ENCODE results near the gene ZDHHC14. TPM values are rescaled to one million over a fixed set of nuclear protein-coding genes. Genes with fewer than 3 reads are reported as not detected.

Gene ZDHHC14
- total and polyA plus RNA-seq, 2 experiments from 2014 or later: 3.0 to 7.4 TPM

DNA sequence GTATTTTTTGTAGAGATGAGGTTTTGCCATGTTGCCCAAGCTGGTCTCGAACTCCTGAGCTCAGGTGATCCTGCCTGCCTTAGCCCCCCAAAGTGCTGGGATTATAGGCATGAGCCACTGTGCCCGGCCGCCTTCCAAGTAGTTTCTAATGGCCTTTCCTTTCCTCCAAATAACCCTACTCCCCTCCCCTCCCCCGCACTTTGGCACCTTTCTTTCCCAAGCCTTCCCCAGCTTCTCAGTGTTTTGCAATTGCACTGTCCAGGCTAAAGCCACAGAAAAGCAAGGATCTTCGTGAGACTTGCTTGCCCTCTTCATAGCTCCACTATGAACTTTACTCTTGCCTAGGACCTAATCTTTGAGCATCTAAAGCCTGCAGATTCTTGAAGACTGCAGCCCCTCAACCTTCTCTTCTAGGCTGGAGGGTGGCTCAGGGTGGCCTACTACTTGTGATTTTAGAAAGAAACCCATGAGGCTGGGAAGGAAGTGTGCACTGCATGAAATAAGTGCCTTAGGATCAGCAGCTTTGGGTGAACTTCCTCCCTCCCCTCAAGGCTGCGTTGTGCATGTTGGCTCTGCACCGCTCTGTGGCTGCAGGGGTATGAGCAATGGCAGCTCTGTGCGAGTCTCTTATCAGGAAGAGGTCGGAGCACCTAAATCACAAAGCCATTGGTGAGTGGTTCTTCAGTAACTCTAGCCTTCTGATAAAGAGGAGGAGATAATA lies 289.6 kb downstream of the ZDHHC14 start (continued):
- TF ChIP-seq, protein P1, sequence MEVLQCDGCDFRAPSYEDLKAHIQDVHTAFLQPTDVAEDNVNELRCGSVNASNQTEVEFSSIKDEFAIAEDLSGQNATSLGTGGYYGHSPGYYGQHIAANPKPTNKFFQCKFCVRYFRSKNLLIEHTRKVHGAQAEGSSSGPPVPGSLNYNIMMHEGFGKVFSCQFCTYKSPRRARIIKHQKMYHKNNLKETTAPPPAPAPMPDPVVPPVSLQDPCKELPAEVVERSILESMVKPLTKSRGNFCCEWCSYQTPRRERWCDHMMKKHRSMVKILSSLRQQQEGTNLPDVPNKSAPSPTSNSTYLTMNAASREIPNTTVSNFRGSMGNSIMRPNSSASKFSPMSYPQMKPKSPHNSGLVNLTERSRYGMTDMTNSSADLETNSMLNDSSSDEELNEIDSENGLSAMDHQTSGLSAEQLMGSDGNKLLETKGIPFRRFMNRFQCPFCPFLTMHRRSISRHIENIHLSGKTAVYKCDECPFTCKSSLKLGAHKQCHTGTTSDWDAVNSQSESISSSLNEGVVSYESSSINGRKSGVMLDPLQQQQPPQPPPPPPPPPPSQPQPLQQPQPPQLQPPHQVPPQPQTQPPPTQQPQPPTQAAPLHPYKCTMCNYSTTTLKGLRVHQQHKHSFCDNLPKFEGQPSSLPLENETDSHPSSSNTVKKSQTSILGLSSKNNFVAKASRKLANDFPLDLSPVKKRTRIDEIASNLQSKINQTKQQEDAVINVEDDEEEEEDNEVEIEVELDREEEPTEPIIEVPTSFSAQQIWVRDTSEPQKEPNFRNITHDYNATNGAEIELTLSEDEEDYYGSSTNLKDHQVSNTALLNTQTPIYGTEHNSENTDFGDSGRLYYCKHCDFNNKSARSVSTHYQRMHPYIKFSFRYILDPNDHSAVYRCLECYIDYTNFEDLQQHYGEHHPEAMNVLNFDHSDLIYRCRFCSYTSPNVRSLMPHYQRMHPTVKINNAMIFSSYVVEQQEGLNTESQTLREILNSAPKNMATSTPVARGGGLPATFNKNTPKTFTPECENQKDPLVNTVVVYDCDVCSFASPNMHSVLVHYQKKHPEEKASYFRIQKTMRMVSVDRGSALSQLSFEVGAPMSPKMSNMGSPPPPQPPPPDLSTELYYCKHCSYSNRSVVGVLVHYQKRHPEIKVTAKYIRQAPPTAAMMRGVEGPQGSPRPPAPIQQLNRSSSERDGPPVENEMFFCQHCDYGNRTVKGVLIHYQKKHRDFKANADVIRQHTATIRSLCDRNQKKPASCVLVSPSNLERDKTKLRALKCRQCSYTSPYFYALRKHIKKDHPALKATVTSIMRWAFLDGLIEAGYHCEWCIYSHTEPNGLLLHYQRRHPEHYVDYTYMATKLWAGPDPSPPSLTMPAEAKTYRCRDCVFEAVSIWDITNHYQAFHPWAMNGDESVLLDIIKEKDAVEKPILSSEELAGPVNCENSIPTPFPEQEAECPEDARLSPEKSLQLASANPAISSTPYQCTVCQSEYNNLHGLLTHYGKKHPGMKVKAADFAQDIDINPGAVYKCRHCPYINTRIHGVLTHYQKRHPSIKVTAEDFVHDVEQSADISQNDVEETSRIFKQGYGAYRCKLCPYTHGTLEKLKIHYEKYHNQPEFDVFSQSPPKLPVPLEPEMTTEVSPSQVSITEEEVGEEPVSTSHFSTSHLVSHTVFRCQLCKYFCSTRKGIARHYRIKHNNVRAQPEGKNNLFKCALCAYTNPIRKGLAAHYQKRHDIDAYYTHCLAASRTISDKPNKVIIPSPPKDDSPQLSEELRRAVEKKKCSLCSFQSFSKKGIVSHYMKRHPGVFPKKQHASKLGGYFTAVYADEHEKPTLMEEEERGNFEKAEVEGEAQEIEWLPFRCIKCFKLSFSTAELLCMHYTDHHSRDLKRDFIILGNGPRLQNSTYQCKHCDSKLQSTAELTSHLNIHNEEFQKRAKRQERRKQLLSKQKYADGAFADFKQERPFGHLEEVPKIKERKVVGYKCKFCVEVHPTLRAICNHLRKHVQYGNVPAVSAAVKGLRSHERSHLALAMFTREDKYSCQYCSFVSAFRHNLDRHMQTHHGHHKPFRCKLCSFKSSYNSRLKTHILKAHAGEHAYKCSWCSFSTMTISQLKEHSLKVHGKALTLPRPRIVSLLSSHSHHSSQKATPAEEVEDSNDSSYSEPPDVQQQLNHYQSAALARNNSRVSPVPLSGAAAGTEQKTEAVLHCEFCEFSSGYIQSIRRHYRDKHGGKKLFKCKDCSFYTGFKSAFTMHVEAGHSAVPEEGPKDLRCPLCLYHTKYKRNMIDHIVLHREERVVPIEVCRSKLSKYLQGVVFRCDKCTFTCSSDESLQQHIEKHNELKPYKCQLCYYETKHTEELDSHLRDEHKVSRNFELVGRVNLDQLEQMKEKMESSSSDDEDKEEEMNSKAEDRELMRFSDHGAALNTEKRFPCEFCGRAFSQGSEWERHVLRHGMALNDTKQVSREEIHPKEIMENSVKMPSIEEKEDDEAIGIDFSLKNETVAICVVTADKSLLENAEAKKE (CRISPR knock-in tag; IDR thresholded peaks at IDR 0.05): no peak
- TF ChIP-seq, protein P2, sequence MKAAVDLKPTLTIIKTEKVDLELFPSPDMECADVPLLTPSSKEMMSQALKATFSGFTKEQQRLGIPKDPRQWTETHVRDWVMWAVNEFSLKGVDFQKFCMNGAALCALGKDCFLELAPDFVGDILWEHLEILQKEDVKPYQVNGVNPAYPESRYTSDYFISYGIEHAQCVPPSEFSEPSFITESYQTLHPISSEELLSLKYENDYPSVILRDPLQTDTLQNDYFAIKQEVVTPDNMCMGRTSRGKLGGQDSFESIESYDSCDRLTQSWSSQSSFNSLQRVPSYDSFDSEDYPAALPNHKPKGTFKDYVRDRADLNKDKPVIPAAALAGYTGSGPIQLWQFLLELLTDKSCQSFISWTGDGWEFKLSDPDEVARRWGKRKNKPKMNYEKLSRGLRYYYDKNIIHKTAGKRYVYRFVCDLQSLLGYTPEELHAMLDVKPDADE (IDR thresholded peaks at IDR 0.05): no peak

DNA sequence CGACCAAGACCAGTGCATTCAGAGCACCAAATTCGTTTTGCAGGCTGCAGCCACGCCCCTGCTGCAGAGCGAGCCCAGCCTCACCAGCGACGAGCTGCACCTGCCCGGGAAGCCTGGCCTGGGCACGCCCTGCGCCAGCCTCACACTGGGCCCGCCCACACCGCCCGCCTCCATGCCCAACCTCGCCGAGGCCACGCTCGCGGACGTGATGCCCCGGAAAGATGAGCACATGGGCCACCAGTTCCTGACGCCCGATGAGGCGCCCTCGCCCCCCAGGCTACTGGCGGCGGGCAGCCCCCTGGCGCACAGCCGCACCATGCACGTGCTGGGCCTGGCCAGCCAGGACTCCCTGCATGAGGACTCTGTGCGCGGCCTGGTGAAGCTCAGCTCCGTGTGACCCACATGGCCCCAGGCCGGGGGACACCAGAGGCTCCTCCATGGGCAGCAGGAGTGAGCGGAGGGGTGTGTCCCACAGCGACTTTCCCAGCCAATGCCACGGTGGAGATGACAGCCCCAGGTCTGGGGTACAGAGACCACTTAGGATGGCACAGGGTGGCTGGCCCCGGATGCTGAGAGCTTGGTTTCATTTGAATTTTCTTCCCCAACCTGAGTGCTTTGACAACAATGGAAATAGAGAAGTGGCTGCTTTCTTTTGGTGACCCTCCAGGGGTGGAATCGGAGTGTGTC lies 291.9 kb downstream of the ZDHHC14 start:
- Histone ChIP-seq H3K4me3 (no peak overlapping the region), H3K79me2 (replicated peaks; ENCODE audit: insufficient read depth) (no peaks in the 10 kb centered on the region), H3K36me3 (ENCODE audit: insufficient read depth) (no peaks in the 10 kb centered on the region), H3K27ac (ENCODE audit: low read depth) (no peak overlapping the region), H3K4me2 (no peak overlapping the region), H3K27me3 (ENCODE audit: insufficient read depth) (no peaks in the 10 kb centered on the region), H3K4me1 (ENCODE audit: insufficient read depth) (peaks cover 17% of the 10 kb centered on the region), H3F3A (replicated peaks; ENCODE audit: low read depth) (0 out of 2 replicates have a peak, but pooled peaks cover 4% of the 10 kb centered on the region), H2AFZ (no peak overlapping the region), H4K20me1 (replicated peaks; ENCODE audit: insufficient read depth) (no peaks in the 10 kb centered on the region), H3K9me2 (ENCODE audit: insufficient read depth) (no peaks in the 10 kb centered on the region)
- Mint-ChIP-seq H3K4me3 (no peak overlapping the region), H3K27ac (no peak overlapping the region), H3K36me3 (ENCODE audit: low read depth) (no peaks in the 10 kb centered on the region), H3K9me3 (no peaks in the 10 kb centered on the region), H3K4me1 (peaks cover 21% of the 10 kb centered on the region), H3K27me3 (ENCODE audit: insufficient read depth, low read depth, poor library complexity) (no peaks in the 10 kb centered on the region)
- DNase-seq (ENCODE audit: low spot score) (no peak), ATAC-seq (no peak)
- TF ChIP-seq NANOG (IDR thresholded peaks at IDR 0.05; ENCODE audit: borderline replicate concordance) (no peak), ZNF331 (CRISPR knock-in tag; IDR thresholded peaks at IDR 0.05; ENCODE audit: low read depth) (no peak), EZH2phosphoT487 (IDR thresholded peaks at IDR 0.05; ENCODE audit: unreplicated experiment) (no peak), POLR2AphosphoS5 (IDR thresholded peaks at IDR 0.05; ENCODE audit: low read depth) (no peak)
- TF ChIP-seq, protein P1 (CRISPR knock-in tag; IDR thresholded peaks at IDR 0.05): no peak
